Upper lobe of left lung (tissue), 4 donors: ENCODE measurements around the gene DIRAS1.

Experiments used
- EP300 ChIP-seq, 4 donors: sonication (generic); formaldehyde crosslinking; IDR thresholded peaks; one replicate each; pipeline ENCODE4 v1.5.1; 2017; ENCODE audit warnings: antibody characterized with exemption in 4 of 4, control low read depth in 2 of 4
- POLR2A ChIP-seq, 4 donors: fragments of 450-650 bp; IDR thresholded peaks; one replicate each; pipeline ENCODE4 v1.5.1; 2016 to 2017; ENCODE audit warnings: antibody characterized with exemption in 4 of 4, mild to moderate bottlenecking in 2 of 4
- POLR2AphosphoS5 ChIP-seq, 2 donors: sonication (generic); formaldehyde crosslinking; IDR thresholded peaks; one replicate each; pipeline ENCODE4 v1.5.1; 2017; ENCODE audit warnings: antibody characterized with exemption in 2 of 2
- TF ChIP-seq, protein P1 (sequence below), 6 experiments: fragments of 450-650 bp in 4 of 6; fragments of 200-600 bp in 2 of 6; sonication (generic) in 2 of 6; IDR thresholded peaks; one replicate each; pipeline ENCODE4 v1.5.1; 2016 to 2019; ENCODE audit warnings: antibody characterized with exemption in 6 of 6

GRCh38 chr19:2732157-2732725 lies 11.1 kb upstream of the DIRAS1 start:
- TF ChIP-seq, protein P1, sequence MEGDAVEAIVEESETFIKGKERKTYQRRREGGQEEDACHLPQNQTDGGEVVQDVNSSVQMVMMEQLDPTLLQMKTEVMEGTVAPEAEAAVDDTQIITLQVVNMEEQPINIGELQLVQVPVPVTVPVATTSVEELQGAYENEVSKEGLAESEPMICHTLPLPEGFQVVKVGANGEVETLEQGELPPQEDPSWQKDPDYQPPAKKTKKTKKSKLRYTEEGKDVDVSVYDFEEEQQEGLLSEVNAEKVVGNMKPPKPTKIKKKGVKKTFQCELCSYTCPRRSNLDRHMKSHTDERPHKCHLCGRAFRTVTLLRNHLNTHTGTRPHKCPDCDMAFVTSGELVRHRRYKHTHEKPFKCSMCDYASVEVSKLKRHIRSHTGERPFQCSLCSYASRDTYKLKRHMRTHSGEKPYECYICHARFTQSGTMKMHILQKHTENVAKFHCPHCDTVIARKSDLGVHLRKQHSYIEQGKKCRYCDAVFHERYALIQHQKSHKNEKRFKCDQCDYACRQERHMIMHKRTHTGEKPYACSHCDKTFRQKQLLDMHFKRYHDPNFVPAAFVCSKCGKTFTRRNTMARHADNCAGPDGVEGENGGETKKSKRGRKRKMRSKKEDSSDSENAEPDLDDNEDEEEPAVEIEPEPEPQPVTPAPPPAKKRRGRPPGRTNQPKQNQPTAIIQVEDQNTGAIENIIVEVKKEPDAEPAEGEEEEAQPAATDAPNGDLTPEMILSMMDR (IDR thresholded peaks at IDR 0.05): no peak
- TF ChIP-seq EP300 (IDR thresholded peaks at IDR 0.05) (no peak), POLR2A (IDR thresholded peaks at IDR 0.05) (no peak), POLR2AphosphoS5 (IDR thresholded peaks at IDR 0.05) (no peak)
